NCI-H187 (cell line): ENCODE measurements around the gene ARHGEF35.
"Not testable (repeated sequence)": the region's sequence is repeated elsewhere in the genome, so short reads cannot be mapped to it uniquely, and the experiment has no call there.

ENCODE experiments used
- DNase-seq, 2 experiments: peaks; one replicate each; lab custom pipeline; 2025; lab: John Stamatoyannopoulos, UW

The ARHGEF35 gene

GRCh38 chr7:144178380-144179164, 17.1 kb downstream of the ARHGEF35 start:
- DNase-seq = not testable (repeated sequence)

- DNase-seq = no peak
Observed at GRCh38 chr7:144174613-144175012, 21.0 kb downstream of the ARHGEF35 start.

GRCh38 chr7:144171594-144172350, 23.9 kb downstream of the ARHGEF35 start:
- DNase-seq = not testable (repeated sequence)

GRCh38 chr7:144164784-144165183, 30.8 kb downstream of the ARHGEF35 start:
- DNase-seq = no peak

- DNase-seq = no peak
Observed at GRCh38 chr7:144158861-144159260, 36.8 kb downstream of the ARHGEF35 start.

GRCh38 chr7:144148224-144148827, 47.3 kb downstream of the ARHGEF35 start:
- DNase-seq = no peak

GRCh38 chr7:144144426-144144825, 51.2 kb downstream of the ARHGEF35 start:
- no peak for DNase-seq

GRCh38 chr7:144142187-144142586, 53.4 kb downstream of the ARHGEF35 start:
- no peak for DNase-seq

GRCh38 chr7:144137501-144137900, 58.1 kb downstream of the ARHGEF35 start:
- no peak for DNase-seq
